Activated effector memory CD4-positive, alpha-beta T cell treated with anti-CD3 and anti-CD28 coated beads, Interleukin-2, amount 50 U/mL, for 16 hours (primary cell): ENCODE data around the gene EFCC1.
A peak's percentile ranks its signal among the peaks of the same experiment; 100 is the strongest.

Source experiments
- DNase-seq: peaks from one replicate; pipeline ENCODE4 v3.0.0-alpha.2; 2020

EFCC1 gene, protein sequence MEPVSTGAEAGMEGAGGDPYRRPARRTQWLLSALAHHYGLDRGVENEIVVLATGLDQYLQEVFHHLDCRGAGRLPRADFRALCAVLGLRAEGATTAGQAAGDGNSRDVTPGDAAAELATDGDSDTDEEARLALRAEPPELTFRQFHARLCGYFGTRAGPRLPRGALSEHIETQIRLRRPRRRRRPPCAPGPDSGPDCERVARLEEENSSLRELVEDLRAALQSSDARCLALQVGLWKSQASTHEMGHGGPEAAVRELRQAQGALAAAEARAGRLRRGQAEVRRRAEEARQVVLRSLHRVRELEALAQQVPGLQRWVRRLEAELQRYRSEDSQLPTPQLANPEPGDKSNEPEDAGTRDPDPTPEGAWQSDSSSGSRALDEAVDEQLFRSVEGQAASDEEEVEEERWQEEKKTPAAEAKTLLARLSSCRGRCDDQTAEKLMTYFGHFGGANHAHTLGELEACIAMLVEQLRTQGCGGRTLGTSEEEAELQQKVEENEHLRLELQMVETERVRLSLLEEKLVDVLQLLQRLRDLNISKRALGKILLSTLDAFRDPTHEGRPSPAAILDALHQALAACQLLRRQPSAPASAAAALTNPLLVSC

DNA sequence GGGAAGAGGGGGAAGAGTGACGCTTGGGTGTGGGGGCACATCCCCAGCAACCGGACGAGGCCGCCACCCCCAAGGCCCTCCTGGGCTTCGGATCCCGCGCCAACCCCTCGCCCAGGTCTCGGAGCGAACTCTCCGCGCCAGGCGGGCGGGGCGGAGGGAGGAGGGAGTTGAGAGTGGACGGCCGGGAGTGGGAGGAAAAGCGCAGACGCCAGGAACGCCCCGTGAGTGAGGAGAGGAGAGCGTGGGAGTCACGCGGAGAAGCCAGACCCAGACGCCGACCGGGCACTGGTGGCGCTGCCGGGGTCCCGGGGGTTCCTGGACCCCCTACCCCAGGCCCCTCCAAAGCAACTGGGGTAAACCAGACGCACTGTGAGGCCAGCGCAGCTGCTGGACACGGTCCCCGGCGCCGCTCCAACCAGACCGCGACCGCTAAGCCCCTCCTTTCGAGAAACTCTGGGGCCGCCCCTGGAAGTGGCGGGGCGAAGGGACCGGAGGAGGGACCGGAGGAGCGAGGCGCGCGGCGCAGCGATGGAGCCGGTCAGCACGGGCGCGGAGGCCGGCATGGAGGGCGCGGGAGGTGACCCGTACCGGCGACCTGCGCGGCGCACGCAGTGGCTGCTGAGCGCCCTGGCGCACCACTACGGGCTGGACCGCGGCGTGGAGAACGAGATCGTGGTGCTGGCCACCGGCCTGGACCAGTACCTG lies at the start of gene EFCC1:
Gene EFCC1 (plus strand): TSS at position 204 of the 705 bp plus-strand sequence. CDS start 325 bp downstream, at position 529.
- no peak for DNase-seq

DNA sequence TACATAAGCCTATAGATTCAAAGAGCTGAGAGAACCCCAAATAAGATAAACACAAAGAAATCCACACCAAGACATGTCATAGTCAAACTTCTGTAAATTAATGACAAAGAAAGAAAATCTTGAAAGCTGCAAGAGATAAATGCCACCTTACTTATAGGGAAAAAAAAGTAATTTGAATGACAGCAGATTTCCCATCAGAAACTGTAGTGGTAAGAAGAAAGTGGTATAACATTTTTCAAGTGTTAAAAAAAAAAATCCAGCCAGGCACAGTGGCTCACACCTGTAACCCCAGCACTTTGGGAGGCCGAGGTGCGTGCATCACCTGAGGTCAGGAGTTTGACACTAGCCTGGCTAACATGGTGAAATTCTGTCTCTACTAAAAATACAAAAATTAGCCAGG lies 44.7 kb upstream of the EFCC1 start:
- no peak for DNase-seq

DNA sequence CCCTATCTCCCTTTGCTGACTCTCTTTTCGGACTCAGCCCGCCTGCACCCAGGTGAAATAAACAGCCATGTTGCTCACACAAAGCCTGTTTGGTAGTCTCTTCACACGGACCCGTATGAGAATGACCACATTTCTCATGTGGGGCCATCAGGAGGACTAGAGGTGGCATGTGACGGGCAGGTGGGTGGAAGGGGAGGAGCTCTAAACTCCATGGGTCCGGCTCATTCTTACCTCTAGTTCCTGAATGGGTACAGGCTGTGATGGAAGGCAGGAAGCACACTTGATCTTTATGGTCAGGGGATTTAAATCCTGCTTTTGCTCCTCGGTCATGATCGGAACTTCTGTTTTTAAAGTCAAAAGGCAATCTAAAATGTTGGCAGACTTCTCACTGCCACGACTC lies 35.8 kb upstream of the EFCC1 start:
- DNase-seq, result no peak

DNA sequence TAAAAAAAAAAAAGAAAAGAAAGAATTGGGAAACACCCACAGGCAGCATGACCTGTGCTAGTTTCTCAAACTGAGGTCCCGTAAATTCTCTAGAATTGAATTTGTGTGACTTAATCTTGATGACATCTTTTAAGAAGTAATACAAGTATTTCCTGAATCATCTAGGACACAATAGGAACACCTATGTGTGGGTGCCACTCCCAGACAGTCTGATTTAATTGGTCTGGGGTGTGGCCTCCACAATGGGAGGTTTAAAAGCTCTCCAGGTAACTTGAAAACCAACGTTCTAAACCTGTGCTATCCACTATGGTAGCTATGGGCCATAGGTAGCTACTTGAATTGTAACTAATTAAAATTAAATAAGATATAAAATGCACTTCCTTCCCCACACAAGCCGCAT lies 35.3 kb upstream of the EFCC1 start:
- DNase-seq, result no peak

DNA sequence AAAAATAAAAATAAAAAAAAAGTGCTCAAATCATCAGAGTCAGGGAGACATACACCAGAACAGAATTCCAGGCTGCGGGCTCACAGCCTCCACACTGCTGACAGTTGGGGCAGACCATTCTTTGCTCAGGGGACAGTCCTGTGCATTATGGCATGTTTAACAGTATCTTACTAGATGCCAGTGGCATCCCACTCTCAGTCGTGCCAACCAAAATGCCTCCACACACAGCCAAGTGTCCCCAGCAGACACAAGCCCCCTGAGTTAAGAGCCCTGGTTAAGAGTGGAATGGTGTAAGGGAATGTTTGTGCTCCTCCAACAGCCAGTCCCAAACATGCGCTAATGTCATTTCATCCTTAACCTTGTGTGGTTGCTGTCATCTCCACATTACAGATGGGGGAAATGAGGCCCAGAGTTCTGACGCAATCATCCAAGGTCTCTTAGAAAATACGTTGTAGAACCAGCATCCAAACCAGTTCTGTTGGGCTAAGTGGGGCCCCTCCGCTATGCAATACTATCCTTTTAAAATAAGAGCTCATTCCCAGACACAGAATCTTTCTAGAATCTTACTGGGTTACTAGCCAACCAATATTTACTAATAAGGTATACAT lies 33.3 kb upstream of the EFCC1 start:
- DNase-seq, result no peak

DNA sequence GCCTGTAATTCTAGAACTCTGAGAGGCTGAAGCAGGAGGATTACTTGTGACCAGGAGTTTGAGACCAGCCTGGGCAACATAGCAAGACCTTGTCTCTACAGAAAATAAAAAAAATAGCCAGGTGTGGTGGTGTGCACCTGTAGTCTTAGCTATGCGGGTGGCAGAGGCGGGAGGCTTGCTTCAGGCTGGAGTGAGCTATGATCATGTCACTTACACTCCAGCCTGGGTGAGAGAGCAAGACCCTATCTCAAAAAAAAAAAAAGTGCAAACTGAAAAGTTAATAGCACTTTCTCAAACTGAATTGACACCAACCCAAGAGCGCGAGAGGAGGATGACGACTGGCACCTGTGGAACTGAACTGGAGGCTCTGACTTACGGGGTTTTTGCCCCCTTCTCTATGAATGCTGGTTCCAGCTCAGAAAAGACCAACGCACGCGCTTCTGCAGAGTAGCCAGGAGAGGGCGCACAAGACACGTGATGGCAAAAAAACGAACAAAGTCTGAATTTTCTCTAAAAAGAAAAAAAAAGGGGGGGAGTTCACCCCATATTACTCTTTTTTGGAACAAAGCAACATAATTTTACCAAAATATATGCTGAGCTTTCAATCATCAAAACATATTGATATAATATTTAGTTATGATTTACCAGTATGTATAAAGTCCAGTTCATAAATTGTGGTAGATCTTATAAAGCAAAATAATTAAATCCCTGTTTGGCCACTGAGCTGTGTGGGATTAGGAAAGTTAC lies 30.9 kb upstream of the EFCC1 start:
- peak; percentile 83 for DNase-seq

DNA sequence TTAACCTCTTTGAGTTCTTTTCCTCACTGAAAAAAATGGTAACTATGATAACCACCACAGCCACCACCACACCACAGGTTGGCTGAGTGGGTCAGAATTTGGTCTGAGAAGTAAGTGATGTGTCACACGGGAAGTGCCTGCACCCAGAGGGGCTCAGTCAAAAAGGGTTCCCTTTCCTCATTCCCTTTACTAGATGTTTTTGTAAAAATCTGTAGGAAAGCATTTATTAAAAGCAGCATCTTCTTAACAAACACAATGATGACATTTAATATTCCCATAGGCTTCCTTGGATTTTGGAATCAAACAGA lies 30.4 kb upstream of the EFCC1 start:
- no peak for DNase-seq

DNA sequence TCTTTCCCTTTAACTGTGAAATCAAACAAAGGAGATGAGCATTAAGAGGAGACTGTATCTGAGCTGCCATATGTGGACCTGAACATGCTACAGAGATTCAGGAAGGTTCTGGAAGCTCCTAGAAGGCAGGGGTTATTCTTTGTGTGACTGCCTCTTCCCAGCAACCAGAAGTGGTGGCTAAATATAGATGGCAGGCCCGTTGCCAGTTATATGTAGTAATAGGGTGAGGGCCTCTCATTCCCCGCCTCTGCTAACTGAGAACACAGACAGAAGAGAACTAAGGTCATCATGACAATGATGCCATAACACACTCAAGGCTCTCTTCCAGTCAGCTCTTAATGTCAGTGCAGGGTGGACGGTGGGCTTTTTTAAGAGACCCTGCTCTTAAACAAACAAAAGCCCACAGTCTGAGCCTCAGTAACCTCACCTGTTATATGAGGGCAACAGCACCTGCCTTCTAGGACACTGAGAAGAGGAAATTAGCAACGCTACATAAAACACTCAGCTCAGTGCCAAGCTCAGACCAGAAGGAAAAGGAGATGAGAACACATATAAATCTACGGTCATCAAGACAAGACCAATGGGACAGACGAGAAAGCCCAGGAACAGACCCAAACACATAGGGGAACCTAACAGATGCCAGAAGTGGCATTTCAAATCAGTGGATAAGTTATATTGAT lies 29.5 kb upstream of the EFCC1 start:
- no peak for DNase-seq

DNA sequence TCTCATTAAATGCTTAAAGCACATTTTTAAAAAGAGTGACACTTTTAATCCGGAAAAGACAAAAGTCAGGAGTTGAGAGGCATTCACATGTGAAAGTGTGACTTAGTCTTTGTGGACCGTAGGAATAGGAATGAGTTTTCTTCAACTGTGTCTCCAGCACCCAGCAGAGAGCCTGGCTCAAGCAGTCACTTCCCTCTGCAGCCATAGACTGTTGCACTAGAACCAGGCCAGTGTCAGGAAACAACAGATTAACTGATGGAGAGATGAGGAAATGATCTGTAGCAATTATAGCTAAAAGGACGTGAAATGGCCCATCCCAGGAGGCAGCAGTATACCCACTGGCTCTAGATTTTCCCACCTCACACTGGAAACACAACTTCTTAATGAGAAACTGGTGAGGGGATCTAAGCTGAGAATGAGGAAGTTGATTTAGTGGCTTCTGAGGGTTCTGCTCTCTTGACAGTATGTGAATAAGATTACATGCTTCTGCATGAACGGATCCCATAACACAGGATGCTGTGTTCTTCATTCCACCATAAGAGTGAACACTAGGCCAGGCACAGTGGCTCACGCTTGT lies 27.0 kb upstream of the EFCC1 start:
- DNase-seq, result no peak

DNA sequence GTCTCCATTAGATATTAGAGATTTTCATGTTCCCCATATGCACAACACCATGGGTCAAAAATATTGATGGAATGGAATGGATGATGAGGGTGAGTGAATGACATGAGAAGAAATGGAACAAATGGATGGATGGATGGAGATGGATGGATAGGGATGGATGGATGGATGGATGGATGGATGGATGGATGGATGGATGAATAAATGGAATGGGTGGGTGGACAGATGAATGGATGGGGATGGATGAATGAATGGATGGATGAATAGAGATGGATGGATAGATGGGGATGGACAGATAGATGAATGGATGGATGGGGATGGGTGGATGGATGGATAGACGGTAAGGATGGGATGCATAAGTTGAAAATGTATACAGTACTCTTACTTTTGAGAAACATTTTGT lies 25.8 kb upstream of the EFCC1 start:
- no peak for DNase-seq

DNA sequence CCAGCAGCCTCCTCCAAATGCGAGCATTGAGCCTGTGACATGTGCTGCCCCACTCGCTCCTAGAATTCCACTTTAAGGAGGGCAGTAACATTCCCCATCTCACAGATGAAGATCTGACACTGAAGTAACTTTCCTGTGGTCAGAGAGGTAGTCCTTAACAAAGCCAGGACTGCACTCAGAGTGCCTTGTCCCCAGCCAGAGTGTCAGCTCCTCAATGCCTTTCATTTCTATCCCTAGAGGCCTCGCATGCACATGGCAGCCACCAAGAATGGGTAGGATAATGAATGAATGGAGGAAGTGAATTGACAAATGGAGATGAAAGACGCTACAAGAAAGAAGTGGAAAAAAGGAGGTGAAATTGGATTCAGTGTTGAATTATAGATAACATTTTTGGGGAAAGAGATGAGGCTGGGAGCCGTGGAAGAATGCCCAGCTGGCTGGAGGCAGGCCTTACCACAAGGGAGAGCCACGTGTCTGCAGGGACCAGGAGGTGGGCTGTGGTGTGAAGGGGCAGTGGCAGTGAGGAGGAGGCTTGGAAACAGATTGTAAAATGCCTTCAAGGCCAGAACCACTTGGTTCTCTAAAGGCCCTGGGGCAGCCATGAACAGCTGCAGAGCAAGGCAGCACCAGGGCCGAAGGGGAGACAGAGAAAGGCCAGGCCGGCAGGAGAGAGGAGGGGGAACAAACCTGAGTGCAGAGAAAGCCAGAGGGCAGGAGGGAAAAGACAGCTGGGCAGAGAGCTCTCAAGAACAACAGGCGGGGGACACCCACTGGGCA lies 17.6 kb upstream of the EFCC1 start:
- no peak for DNase-seq

DNA sequence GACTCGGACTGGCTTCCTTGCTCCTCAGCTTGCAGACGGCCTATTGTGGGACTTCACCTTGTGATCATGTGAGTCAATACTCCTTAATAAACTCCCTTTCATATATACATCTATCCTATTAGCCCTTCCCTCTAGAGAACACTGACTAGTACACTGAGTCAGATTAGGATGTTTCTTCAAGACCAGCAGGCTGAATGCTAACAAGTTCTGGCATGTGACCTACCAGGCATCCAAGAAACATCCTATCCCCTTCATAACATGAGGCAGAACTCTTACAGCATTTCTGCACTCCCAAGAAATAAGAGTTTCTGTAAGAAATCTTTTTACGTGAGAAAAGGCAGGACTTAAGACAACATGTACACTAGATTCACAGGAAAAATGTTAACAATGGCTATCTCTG lies 16.5 kb upstream of the EFCC1 start:
- DNase-seq, result no peak

DNA sequence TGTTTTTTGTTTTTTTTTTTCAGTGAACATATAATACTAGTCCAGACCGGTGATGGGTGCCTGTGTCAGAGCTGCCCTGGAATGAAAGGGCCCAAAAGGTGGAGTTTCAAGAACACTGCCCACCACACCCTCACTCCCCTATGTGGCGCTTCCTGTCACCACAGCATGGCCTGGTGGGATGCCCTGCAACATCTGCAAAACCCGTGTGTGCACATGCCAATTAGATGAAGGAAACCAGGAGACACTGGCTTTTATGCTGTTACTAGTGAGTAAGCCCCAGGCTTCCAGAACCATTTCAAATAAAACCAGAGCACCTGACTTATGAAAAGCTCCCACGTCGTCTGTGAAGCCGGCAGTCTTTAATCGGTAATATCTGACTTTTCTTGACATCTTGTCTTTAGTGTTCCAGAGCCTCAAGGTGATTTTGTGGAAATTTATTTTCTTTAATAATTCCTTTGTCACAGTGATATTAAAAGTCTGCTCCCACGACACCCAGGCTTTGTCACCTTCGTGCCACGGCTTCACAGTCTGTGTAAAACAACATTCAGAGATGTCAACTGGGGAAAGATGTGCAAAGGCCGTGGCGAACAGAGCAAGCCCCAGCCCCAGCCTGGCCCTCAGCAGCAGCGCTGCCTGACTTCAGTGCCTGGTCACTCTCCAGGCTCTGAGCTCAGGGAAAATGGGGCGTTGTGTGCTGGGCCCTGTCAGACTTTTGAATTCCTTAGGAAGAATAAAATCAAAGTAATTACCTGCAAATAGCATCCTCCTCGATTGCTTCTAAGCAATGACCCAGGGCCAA lies 13.6 kb upstream of the EFCC1 start:
- no peak for DNase-seq

DNA sequence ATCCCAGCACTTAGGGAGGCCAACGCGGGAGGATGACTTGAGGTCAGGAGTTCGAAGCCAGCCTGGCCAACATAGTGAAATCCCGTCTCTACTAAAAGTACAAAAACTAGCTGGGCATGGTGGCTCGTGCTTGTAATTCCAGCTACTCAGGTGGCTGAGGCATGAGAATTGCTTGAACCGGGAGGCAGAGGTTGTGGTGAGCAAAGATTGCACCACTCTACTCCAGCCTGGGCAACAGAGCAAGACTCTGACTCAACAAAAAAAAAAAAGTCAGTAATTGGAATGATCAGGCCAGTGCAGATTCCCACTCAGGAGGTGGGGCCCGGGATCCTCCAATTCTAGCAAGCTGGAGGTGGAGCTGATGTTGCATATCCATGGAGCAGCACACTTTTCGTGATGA lies 12.8 kb upstream of the EFCC1 start:
- no peak for DNase-seq

DNA sequence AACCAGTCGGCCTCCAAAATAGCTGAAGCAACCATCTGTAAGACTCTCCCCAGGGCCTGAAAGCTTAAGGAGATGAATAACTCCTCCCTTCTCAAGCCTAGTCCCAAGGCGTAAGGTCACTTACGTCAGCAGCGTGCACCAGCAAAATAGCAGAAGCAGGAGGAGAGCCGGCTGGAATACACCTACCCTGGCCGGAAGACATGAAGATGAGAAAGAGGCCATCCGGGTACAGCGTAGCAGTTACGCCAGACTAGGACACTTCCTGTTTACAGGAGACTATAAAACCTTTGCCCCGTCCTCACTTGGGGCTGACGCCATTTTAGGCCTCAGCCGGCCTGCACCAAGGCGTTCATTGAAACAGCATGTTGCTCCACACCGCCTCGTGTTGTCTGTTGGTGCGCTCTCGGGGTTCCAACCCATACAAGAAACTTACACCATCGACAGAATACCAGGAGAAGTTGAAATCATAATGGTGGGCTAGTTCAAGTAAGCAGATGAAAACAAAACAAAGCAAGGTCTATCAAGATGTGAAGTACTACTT lies 9.7 kb upstream of the EFCC1 start:
- no peak for DNase-seq

DNA sequence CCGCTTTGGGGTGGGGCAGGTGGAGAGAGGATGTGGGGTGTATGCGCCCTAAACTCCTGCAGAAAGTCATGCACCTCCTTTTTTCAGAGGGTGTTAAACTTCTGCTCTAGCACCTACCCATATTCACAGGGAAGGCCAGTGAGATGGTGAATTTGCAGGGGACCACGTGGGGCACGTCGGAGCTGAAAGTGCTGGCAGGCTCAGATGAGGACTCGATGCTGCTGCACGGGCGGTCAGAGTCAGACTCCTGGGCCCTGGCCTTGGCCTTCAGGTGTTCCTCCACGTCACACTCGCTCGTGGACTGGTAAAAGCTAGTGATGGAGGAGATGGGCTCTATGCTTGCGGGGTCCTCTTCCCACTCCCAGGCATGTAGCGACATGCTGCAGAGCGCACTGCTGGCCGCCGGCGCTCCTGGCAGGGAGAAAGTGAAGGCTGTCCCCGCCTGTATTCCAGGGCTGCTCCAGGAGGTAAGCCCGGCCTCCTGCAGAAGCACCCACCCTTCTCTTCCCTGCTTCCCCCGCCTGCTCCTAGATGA lies 8.1 kb upstream of the EFCC1 start:
- no peak for DNase-seq

DNA sequence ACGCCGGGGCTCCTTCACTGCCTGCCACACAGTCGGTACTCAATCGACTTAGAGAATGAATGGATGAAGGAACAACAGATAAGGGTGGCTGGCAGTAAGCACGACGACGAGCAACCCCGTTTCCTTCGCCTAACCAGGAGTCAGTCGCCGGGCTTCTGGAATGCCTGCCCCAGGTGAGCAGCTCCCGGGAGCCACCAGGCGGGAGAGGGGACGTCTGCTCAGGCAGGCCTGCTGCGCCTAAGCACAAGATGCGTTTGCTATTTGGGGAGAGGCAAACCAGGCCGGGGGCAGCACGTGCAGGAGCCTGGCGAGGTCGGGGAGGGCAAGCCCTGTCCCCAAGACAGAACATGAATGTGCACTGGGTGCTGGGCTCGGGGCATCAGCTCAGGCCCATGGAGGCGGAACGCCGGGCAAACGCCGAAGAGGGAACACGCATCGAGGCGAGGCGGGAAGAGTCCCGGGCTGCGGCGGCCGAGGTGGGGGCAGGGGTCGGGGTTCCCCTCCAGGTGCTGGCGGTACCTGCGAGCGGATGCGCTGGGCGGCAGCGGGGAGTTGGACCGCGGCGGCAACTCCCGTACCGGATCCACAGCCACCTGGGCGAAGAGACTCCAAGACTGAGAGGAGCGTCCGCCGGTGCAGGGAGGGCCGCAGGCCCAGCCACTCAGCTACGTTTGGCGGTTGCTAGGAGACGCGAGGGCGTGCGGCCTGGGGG lies 7.5 kb upstream of the EFCC1 start, which contains the start of gene CFAP92:
Gene CFAP92 (minus strand): TSS at position 616 of the 712 bp plus-strand sequence. CDS start 772 bp downstream, outside the sequence.
- peak; percentile 97 for DNase-seq

DNA sequence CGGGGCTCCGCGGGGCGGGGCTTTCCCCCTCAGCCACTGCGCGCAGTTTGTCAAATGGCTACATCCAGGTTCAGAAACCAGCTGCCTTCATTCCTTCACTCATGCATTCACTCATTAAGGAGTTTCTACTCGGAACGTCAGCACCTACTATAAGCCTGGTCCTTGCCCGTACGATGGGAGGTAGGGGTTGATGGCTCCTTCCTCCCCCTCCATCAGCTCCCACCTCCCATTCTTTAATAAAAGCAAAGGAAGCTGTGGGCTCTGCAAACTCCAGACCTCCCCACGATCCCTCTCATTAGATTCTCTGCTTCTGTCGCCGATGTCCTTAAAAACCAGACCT lies 7.0 kb upstream of the EFCC1 start:
- no peak for DNase-seq
